Measurements from ENCODE around the gene CPD.
"Not testable (repeated sequence)": the region's sequence is repeated elsewhere in the genome, so short reads cannot be mapped to it uniquely, and the experiment has no call there.

CPD gene

GRCh38 chr17:30426292-30426691 lies 47.6 kb downstream of the CPD start:
- TF ChIP-seq, protein P1, sequence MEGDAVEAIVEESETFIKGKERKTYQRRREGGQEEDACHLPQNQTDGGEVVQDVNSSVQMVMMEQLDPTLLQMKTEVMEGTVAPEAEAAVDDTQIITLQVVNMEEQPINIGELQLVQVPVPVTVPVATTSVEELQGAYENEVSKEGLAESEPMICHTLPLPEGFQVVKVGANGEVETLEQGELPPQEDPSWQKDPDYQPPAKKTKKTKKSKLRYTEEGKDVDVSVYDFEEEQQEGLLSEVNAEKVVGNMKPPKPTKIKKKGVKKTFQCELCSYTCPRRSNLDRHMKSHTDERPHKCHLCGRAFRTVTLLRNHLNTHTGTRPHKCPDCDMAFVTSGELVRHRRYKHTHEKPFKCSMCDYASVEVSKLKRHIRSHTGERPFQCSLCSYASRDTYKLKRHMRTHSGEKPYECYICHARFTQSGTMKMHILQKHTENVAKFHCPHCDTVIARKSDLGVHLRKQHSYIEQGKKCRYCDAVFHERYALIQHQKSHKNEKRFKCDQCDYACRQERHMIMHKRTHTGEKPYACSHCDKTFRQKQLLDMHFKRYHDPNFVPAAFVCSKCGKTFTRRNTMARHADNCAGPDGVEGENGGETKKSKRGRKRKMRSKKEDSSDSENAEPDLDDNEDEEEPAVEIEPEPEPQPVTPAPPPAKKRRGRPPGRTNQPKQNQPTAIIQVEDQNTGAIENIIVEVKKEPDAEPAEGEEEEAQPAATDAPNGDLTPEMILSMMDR (IDR thresholded peaks at IDR 0.05; ENCODE audit: low read depth, low read length), result no peak
- H3K4me3 ChIP-seq (replicated peaks in 1 of 2; ENCODE audit: low read depth in 2 of 2, low read length in 2 of 2), result no peak overlapping the region
- DNase-seq (ENCODE audit: low read depth in 2 of 2), result peak in 1 of 2 donors; percentile 36

DNA sequence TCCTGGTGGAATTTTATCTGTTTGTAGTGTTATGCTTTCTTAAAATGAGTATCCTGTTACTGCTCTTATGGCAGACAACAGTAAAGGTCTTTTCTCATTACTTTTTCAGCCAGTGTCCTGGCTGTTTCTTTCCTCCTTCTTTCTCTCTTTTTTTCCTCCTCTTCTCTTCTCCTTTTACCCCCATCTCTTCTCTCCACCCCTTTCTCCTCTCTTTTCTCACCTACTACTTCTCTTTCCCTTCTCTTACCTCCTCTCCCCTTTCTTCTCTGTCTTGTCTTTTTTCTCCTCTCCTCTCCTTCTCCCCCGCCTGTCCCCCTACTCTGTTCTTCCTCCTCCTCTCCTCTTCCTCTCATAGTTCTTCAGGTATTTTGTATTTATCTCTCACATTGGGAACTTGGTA lies 48.9 kb downstream of the CPD start:
- TF ChIP-seq, protein P1 (IDR thresholded peaks at IDR 0.05; ENCODE audit: low read depth, low read length), result no peak
- H3K4me3 ChIP-seq (replicated peaks in 1 of 2; ENCODE audit: low read depth in 2 of 2, low read length in 2 of 2), result no peak overlapping the region
- DNase-seq (ENCODE audit: low read depth in 2 of 2), result no peak

DNA sequence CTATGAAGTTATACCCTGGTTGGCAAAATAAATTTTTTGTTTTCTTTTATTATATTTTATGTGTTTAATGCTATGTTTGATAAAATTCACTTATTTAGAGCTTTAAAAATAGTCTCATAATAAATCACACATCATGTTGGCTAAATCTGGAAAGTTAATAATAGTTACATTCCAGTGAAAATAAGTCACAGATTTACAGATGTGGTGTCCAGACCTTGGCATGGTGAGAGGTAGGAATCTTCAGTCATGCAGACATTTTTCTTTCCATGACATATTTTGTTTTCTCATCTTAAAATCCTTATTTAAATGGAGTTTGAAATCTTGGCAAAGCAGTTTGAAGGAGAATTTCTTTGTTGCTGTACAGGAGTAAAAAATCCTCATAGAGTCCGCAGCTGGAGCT lies 50.4 kb downstream of the CPD start:
- H3K4me3 ChIP-seq (replicated peaks in 1 of 2; ENCODE audit: low read depth in 2 of 2, low read length in 2 of 2), result no peak overlapping the region
- TF ChIP-seq, protein P1 (IDR thresholded peaks at IDR 0.05; ENCODE audit: low read depth, low read length), result no peak
- DNase-seq (ENCODE audit: low read depth in 2 of 2), result peak; percentile 64 to 65

- H3K4me3 ChIP-seq (replicated peaks in 1 of 2; ENCODE audit: low read depth in 2 of 2, low read length in 2 of 2), result no peak overlapping the region
- TF ChIP-seq, protein P1 (IDR thresholded peaks at IDR 0.05; ENCODE audit: low read depth, low read length), result no peak
- peak; percentile 95 to 97 for DNase-seq (ENCODE audit: low read depth in 2 of 2)
Observed at GRCh38 chr17:30433514-30433913, 54.8 kb downstream of the CPD start.

GRCh38 chr17:30436729-30437128 lies 58.0 kb downstream of the CPD start:
- no peak for DNase-seq (ENCODE audit: low read depth in 2 of 2)
- TF ChIP-seq, protein P1 (IDR thresholded peaks at IDR 0.05; ENCODE audit: low read depth, low read length), result no peak
- H3K4me3 ChIP-seq (replicated peaks in 1 of 2; ENCODE audit: low read depth in 2 of 2, low read length in 2 of 2), result no peak overlapping the region

DNA sequence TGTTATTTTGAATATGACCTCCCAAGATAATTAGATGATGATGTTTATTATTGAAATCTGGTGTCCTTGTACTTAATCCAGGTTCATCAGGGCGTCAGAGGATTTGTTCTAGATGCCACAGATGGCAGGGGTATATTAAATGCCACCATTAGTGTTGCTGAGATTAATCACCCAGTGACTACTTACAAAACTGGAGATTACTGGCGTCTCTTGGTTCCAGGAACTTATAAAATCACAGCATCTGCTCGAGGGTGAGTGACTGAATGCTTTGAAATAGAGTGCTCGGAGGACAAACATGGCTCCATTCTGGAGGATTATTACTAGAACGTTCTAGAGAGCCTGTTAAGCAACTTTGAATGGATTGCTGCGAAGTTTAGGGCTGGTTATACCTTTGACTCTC lies 65.0 kb downstream of the CPD start:
- DNase-seq (ENCODE audit: low read depth in 2 of 2), result no peak
- TF ChIP-seq, protein P1 (IDR thresholded peaks at IDR 0.05; ENCODE audit: low read depth, low read length), result no peak
- no peak overlapping the region for H3K4me3 ChIP-seq (replicated peaks in 1 of 2; ENCODE audit: low read depth in 2 of 2, low read length in 2 of 2)

DNA sequence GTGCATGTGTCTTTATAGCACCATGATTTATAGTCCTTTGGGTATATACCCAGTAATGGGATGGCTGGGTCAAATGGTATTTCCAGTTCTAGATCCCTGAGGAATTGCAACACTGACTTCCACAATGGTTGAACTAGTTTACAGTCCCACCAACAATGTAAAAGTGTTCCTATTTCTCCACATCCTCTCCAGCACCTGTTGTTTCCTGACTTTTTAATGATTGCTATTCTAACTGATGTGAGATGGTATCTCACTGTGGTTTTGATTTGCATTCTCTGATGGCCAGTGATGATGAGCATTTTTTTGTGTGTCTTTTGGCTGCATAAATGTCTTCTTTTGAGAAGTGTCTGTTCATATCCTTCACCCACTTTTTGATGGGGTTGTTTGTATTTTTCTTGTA lies 67.9 kb downstream of the CPD start:
- H3K4me3 ChIP-seq (replicated peaks in 1 of 2; ENCODE audit: low read depth in 2 of 2, low read length in 2 of 2); DNase-seq (ENCODE audit: low read depth in 2 of 2): not testable (repeated sequence)

Data from cardiac fibroblast (primary cell).